IPS DF 19.7 (cell line): Measurements from ENCODE around the gene BCAS1.

Experiments used
- DNase-seq: peaks from one replicate; pipeline ENCODE4 v3.0.0-alpha.2; 2013; ENCODE audit warnings: low read depth, low spot score

The BCAS1 gene

GRCh38 chr20:53962388-53962787 is 108.0 kb downstream of the BCAS1 start:
- DNase-seq, result no peak

GRCh38 chr20:53961527-53961926 is 108.9 kb downstream of the BCAS1 start:
- no peak for DNase-seq

- DNase-seq, result no peak
Observed at GRCh38 chr20:53960579-53961272, 109.7 kb downstream of the BCAS1 start.

- no peak for DNase-seq
Observed at GRCh38 chr20:53959911-53960578, 110.3 kb downstream of the BCAS1 start.

- no peak for DNase-seq
Observed at GRCh38 chr20:53958260-53958659, 112.1 kb downstream of the BCAS1 start.

- DNase-seq, result no peak
Observed at GRCh38 chr20:53957451-53958172, 112.8 kb downstream of the BCAS1 start.

GRCh38 chr20:53956013-53956715 is 114.2 kb downstream of the BCAS1 start:
- no peak for DNase-seq

GRCh38 chr20:53954723-53955658 is 115.4 kb downstream of the BCAS1 start:
- DNase-seq, result no peak

- no peak for DNase-seq
Observed at GRCh38 chr20:53952528-53953096, 117.8 kb downstream of the BCAS1 start.

GRCh38 chr20:53950578-53950977 is 119.8 kb downstream of the BCAS1 start:
- no peak for DNase-seq

GRCh38 chr20:53950031-53950430 is 120.4 kb downstream of the BCAS1 start:
- no peak for DNase-seq

- no peak for DNase-seq
Observed at GRCh38 chr20:53949319-53949839, 121.0 kb downstream of the BCAS1 start.

GRCh38 chr20:53948383-53949318 is 121.7 kb downstream of the BCAS1 start:
- no peak for DNase-seq

GRCh38 chr20:53947501-53948195 is 122.7 kb downstream of the BCAS1 start:
- no peak for DNase-seq

- no peak for DNase-seq
Observed at GRCh38 chr20:53946106-53946505, 124.3 kb downstream of the BCAS1 start.

GRCh38 chr20:53945478-53945877 is 124.9 kb downstream of the BCAS1 start:
- no peak for DNase-seq

- DNase-seq, result no peak
Observed at GRCh38 chr20:53944796-53945195, 125.6 kb downstream of the BCAS1 start.

GRCh38 chr20:53943522-53944291 is 126.7 kb downstream of the BCAS1 start:
- no peak for DNase-seq
